Sciatic nerve (tissue), 2 donors: Measurements from ENCODE around the gene PBX3. TPM values are rescaled to one million over a fixed set of nuclear protein-coding genes. Genes with fewer than 3 reads are reported as not detected.

Experiments used
- ATAC-seq: fragments of 200-7000 bp; cut with Tn5 transposase; one replicate; pipeline ENCODE4 v1.9.1; 2020; ENCODE audit warnings: mild to moderate bottlenecking, moderate library complexity
- DNase-seq: peaks from one replicate; pipeline ENCODE4 v3.0.0-alpha.2; 2020; ENCODE audit warnings: low spot score
- intact Hi-C: fragments of 100-400 bp; cut with DNase I; formaldehyde crosslinking; loops from one replicate; pipeline ENCODE4 v1.14.2; 2022
- total RNA-seq: library from RNA; stranded (reverse); fragmentation: NEBNext Ultra II Directional; extraction: Animal tissue kit (Norgen Biotek cat#: 25700); gene quantifications from one replicate; pipeline ENCODE4 v1.2.1, GENCODE V29; 2021
- donor health status: DM: no; HTN: no; CAD: no.
- donor health status: DM: no; HTN: no; CAD: no.

Gene PBX3
- total RNA-seq, 1 donor from 2014 or later, result 39.1 TPM

GRCh38 chr9:125889112-125889475 is 141.9 kb downstream of the PBX3 start:
- intact Hi-C loops, result no loop called here
- peak; percentile 87 for ATAC-seq
- peak; percentile 57 for DNase-seq

GRCh38 chr9:125889476-125890419 is 142.6 kb downstream of the PBX3 start:
- peak; percentile 65 for ATAC-seq
- peak; percentile 60 for DNase-seq
- intact Hi-C loops, result no loop called here

GRCh38 chr9:125890826-125891225 is 143.7 kb downstream of the PBX3 start:
- no peak for DNase-seq
- intact Hi-C loops, result no loop called here
- no peak for ATAC-seq

- intact Hi-C loops, result no loop called here
- ATAC-seq, result no peak
- no peak for DNase-seq
These were observed 146.1 kb downstream of the PBX3 start for GRCh38 chr9:125893277-125893676.

GRCh38 chr9:125894566-125894965 is 147.4 kb downstream of the PBX3 start:
- ATAC-seq (no peak), DNase-seq (no peak)
- intact Hi-C loops, result no loop called here

- intact Hi-C loops, result no loop called here
- no peak for ATAC-seq
- DNase-seq, result no peak
These were observed 149.2 kb downstream of the PBX3 start for GRCh38 chr9:125896404-125896803.

GRCh38 chr9:125896964-125897363 is 149.8 kb downstream of the PBX3 start:
- no peak for ATAC-seq
- intact Hi-C loops, result no loop called here
- DNase-seq, result no peak

GRCh38 chr9:125897481-125897880 is 150.3 kb downstream of the PBX3 start:
- intact Hi-C loops, result no loop called here
- no peak for ATAC-seq
- DNase-seq, result no peak

- DNase-seq (no peak), ATAC-seq (no peak)
- intact Hi-C loops, result no loop called here
These were observed 155.0 kb downstream of the PBX3 start for GRCh38 chr9:125902214-125902613.

- DNase-seq (no peak), ATAC-seq (no peak)
- intact Hi-C loops, result no loop called here
These were observed 155.8 kb downstream of the PBX3 start for GRCh38 chr9:125902831-125903512.

GRCh38 chr9:125904155-125904851 is 157.1 kb downstream of the PBX3 start:
- no peak for DNase-seq
- ATAC-seq, result peak; percentile 38
- intact Hi-C loops, result no loop called here

GRCh38 chr9:125906144-125906543 is 159.0 kb downstream of the PBX3 start:
- ATAC-seq (no peak), DNase-seq (no peak)
- intact Hi-C loops, result no loop called here

- ATAC-seq, result no peak
- intact Hi-C loops, result no loop called here
- DNase-seq, result no peak
These were observed 159.7 kb downstream of the PBX3 start for GRCh38 chr9:125906893-125907292.

- DNase-seq (no peak), ATAC-seq (no peak)
- intact Hi-C loops, result no loop called here
These were observed 161.0 kb downstream of the PBX3 start for GRCh38 chr9:125908136-125908535.

GRCh38 chr9:125908966-125909365 is 161.8 kb downstream of the PBX3 start:
- DNase-seq (no peak), ATAC-seq (no peak)
- intact Hi-C loops, result no loop called here

- no peak for ATAC-seq
- no peak for DNase-seq
- intact Hi-C loops, result no loop called here
These were observed 162.3 kb downstream of the PBX3 start for GRCh38 chr9:125909459-125909858.

- ATAC-seq, result no peak
- DNase-seq, result no peak
- intact Hi-C loops, result no loop called here
These were observed 163.1 kb downstream of the PBX3 start for GRCh38 chr9:125910286-125910685.

GRCh38 chr9:125911861-125912644 is 164.9 kb downstream of the PBX3 start:
- DNase-seq, result no peak
- no peak for ATAC-seq
- intact Hi-C loops, result no loop called here

- ATAC-seq, result no peak
- intact Hi-C loops, result no loop called here
These were observed 165.5 kb downstream of the PBX3 start for GRCh38 chr9:125912667-125913066.

More at GRCh38 chr9:125912667-125913066, 165.5 kb downstream of the PBX3 start:
- DNase-seq, result no peak
